GM13977 (cell line): ENCODE results near the gene DHH.
"Not testable (repeated sequence)": the region's sequence is repeated elsewhere in the genome, so short reads cannot be mapped to it uniquely, and the experiment has no call there.

Experiments
- DNase-seq: peaks from one replicate; pipeline ENCODE4 v3.0.0; 2012; ENCODE audit warnings: low spot score
- CTCF ChIP-seq: IDR thresholded peaks from 2 replicates; pipeline ENCODE4 v1.5.1; 2012; ENCODE audit warnings: mild to moderate bottlenecking, control low read depth; ENCODE audit not compliant: insufficient read depth; ENCODE audit errors: extremely low read depth, missing control alignments
- in situ Hi-C: fragments of 300-500 bp; cut with MboI; formaldehyde crosslinking; loops from one replicate; pipeline ENCODE4 v1.12.0; 2022; ENCODE audit warnings: low sequenced_read_pairs, low pct_unique_long_range_greater_than_20kb, mixed read lengths, inconsistent platforms; ENCODE audit not compliant: unreplicated experiment

DHH gene

GRCh38 chr12:49133014-49133413 is 38.4 kb upstream of the DHH start:
- in situ Hi-C loops = no loop called here
- no peak for TF ChIP-seq CTCF
- DNase-seq = no peak

- in situ Hi-C loops = no loop called here
- no peak for TF ChIP-seq CTCF
- DNase-seq = peak; percentile 28
Measured at GRCh38 chr12:49131894-49132461, 37.4 kb upstream of the DHH start.

GRCh38 chr12:49131051-49131893 is 36.7 kb upstream of the DHH start, which contains the start of gene TUBA1B:
TSS of gene TUBA1B (minus strand) at chr12:49131395. CDS start at chr12:49131300, 95 bp downstream.
- no peak for TF ChIP-seq CTCF
- in situ Hi-C loops = no loop called here
- DNase-seq = peak; percentile 97

- peak; percentile 92 for DNase-seq
- in situ Hi-C loops = no loop called here
- peak; percentile 96 for TF ChIP-seq CTCF
Measured at GRCh38 chr12:49130151-49131050, 35.8 kb upstream of the DHH start.

- in situ Hi-C loops = no loop called here
- DNase-seq = no peak
- no peak for TF ChIP-seq CTCF
Measured at GRCh38 chr12:49129332-49130150, 34.9 kb upstream of the DHH start.

GRCh38 chr12:49127971-49128370 is 33.4 kb upstream of the DHH start:
- DNase-seq, in situ Hi-C loops: not testable (repeated sequence)
